Epithelial cell of esophagus (primary cell): ENCODE data around the gene MORN1.

Experiments
- DNase-seq: peaks from one replicate; pipeline ENCODE4 v3.0.0; 2010; ENCODE audit warnings: low read depth
- H3K4me3 ChIP-seq: 2 replicates; pipeline ENCODE4 v1.5.1; 2011; ENCODE audit warnings: mild to moderate bottlenecking, low read length, control low read depth
- TF ChIP-seq, protein P1 (sequence below): IDR thresholded peaks from 2 replicates; pipeline ENCODE4 v1.5.1; 2011; ENCODE audit warnings: low read depth, mild to moderate bottlenecking, low read length, control low read depth, inconsistent platforms; ENCODE audit not compliant: insufficient read depth; ENCODE audit errors: missing control alignments

MORN1 gene

DNA sequence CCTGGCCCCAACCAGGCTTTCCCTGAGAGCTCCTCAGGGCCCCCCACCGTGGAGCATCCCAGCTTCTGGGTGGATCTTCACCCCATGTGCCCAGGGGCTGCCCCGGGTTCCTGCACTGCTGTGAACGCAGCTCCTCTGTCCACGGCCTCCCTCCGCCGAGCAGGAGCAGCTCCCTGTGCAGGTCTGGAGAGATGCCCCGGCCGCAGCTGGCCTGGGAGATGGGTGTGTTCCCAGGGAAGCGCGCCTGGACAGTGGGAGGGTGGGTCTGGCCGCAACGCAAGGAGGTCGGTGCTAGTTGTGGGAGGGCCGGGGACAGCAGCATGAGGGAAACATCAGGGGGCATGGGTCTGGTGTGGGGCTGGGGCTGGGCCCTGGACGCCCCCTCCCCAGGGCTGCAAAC is 71.3 kb downstream of the MORN1 start:
- H3K4me3 ChIP-seq: no peak overlapping the region
- TF ChIP-seq, protein P1, sequence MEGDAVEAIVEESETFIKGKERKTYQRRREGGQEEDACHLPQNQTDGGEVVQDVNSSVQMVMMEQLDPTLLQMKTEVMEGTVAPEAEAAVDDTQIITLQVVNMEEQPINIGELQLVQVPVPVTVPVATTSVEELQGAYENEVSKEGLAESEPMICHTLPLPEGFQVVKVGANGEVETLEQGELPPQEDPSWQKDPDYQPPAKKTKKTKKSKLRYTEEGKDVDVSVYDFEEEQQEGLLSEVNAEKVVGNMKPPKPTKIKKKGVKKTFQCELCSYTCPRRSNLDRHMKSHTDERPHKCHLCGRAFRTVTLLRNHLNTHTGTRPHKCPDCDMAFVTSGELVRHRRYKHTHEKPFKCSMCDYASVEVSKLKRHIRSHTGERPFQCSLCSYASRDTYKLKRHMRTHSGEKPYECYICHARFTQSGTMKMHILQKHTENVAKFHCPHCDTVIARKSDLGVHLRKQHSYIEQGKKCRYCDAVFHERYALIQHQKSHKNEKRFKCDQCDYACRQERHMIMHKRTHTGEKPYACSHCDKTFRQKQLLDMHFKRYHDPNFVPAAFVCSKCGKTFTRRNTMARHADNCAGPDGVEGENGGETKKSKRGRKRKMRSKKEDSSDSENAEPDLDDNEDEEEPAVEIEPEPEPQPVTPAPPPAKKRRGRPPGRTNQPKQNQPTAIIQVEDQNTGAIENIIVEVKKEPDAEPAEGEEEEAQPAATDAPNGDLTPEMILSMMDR: no peak
- no peak for DNase-seq

DNA sequence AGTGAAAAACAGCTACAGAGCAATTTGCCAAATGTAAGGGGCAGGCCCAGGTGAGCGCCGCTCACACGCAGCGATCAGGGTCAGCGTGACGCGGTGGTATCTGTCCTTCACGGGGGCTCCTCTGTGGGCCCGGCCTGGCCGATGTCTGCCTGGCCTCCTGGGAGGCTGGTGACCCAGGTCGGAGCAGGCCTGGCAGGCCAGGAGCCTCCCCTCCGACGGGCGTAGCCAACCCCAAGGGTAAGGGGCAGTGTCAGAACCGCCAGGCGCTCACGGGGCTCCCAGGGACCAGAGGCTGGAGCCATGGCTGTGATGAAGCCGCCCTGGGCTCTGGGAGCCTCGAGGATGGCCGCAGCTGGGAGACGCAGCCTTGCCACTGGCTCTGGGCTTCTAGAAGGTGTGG is 72.1 kb downstream of the MORN1 start:
- TF ChIP-seq, protein P1: no peak
- H3K4me3 ChIP-seq: no peak overlapping the region
- no peak for DNase-seq

DNA sequence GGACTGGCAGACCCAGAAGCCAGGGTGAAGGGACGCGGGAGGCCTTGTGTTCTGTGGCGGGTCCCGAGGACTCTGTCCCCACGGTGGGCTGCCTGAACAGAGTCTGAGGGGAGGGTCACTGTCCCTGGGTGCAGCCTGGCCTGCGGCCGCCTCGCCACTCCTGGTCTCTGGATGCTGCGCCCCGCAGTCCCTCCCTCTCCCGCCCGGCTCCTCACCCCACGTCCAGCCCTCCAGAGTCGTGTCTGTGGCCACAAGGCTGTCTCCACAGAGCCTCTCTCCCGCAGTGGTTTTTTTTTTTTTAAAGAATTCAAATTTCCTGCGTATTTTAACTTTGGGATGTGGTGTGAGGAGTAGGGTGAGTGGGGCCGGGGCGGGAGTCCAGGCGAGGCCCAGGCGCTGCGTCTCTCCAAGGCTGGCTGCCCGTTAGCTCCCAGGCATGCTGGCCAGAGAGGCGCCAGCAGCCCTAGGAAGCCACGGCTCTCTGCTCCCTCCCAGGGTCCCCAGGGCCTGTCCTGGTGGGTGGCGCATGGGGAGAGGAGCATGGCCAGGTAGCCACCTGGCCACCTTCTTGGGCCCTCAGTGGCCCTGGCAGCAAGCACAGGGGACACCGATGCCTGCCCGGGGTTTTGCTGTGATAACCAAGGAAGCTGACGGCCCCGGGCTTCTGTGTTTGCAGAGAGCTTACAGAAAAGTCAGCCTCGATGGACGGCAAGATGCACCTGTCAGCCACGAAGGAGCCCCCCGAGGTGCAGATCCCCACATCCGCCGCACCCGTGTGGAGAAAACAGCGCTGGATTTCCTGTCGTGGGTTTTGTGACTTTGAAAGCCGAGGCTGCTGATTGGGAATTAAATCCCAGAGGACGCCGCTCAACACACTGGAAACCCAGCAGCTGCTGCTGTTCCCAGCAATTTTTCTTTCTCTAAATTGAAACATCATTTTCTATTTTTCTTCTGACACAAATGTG is 72.8 kb downstream of the MORN1 start:
- TF ChIP-seq, protein P1: no peak
- H3K4me3 ChIP-seq: no peak overlapping the region
- DNase-seq: no peak

DNA sequence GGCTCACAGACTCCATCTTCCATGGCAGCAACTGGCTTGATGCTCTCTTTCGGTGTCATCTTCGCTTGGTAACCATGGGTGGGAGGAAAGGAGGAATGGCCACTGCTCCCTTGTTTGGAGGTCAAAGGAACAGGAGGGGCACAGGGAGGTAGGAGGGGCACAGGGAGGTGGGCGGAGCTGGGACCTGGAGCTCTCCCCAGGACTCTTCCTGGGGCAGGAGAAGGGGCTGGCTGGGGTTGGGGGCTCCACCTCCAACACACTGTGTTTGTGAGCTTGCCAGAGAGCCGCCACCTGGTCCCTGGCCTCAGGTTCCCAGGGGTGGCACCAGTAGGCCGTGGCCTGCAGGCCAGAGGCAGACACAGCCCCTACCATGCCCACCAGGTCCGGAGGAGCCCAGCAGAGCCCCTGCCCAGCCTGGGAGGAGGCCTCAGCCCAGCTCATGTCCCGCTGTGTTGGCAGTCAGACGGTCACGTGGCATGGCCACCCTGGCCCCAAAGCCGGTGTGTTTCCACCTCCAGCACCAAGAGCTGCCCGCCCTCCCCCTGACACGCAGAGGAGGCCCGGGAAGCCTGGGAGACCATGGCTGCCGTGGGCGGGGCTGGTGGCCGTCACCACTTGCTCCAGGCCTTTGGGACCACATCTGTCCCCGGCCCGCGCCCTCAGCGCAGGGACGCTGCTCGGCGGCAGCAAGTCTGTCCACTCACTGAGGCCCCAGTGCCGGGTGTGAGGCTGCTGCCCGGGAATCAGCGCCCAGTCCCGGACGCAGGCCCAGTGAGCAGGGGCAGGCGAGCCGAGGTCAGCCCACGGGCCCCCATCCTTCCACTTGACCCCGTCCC is 73.9 kb downstream of the MORN1 start:
- no peak for DNase-seq
- TF ChIP-seq, protein P1: no peak
- no peak overlapping the region for H3K4me3 ChIP-seq

DNA sequence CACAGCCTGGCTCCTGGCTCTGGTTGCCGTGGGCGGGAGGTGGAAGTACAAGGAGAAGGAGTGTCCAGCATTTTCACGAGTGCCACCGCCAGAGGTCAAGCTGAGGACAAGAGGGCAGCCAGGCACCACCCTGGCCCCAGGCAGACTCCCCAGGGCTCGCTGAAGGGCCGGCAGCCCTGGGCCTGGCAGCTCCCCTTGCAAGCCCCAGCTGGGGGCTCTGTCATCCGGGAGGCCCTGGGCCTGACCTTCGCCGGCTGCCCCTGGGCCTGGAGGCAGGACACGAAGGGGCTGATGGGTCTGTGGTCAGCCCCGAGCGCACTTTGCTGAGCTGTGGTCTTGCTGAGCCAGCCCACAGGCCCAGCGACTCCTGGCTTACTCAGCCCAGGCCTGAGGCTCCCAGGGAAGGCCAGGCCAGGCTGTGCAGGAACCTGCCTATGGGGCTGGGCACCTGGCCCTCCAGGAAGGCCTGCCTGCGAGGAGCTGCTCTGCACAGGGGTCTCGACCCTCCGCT is 74.8 kb downstream of the MORN1 start:
- no peak overlapping the region for H3K4me3 ChIP-seq
- no peak for DNase-seq
- TF ChIP-seq, protein P1: no peak

DNA sequence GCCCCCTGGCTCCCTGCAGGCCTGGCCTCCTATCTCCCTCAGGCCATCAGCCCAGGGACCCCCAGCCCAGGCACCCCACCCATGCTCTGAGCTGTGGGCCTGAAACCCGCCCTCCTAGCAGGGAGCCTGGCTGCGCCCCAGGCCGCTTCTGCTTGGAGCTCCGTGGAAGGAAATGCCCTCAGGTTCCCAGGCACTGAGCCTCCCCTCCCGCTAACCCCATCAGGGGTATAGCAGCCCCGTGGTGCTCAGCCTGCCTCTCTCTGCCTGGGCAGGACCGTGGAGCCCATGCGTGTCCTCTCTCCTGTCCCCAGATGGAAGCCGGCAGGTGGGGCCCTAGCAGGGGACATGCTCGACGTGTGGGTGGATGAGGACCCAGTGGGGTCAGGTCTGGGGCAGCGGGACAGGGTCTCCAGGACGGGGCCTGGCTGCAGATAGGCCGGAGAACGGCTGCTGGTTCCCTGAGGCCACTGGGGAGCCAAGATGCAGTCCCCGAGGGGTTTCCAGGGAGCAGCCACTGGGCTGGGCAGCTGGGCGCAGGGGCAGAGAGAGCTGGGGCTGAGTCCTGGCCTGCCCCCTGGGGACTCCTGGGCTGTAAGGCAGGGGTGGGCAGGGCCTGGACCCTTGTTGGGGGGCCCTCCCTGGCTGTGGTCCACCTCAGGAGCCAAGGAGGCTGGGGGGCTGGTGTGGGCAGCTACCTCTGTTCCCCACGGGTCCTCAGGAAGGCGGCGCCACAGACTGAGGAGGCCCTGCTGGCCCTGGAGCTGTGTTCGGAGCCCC is 75.5 kb downstream of the MORN1 start:
- H3K4me3 ChIP-seq: no peak overlapping the region
- TF ChIP-seq, protein P1: no peak
- DNase-seq: no peak
